Sigmoid colon (tissue), 7 donors: ENCODE results near the gene CYB561A3. TPM values are rescaled to one million over a fixed set of nuclear protein-coding genes. Genes with fewer than 3 reads are reported as not detected.

Experiments used
- DNase-seq: peaks from one replicate; pipeline ENCODE4 v3.0.0-alpha.2; 2019
- H3K27ac ChIP-seq, 4 donors: fragments of 200-600 bp; sonication (generic); one replicate each; pipeline ENCODE4 v1.5.1; 2016 to 2019; ENCODE audit warnings: mild to moderate bottlenecking in 1 of 4
- H3K27me3 ChIP-seq, 3 donors: fragments of 200-600 bp; sonication (generic); one replicate each; pipeline ENCODE4 v1.5.1; 2019; ENCODE audit warnings: mild to moderate bottlenecking in 1 of 3
- H3K36me3 ChIP-seq, 4 donors: fragments of 200-600 bp; sonication (generic); one replicate each; pipeline ENCODE4 v1.5.1; 2016 to 2019
- H3K4me1 ChIP-seq, 4 donors: fragments of 200-600 bp; sonication (generic); one replicate each; pipeline ENCODE4 v1.5.1; 2017 to 2019
- H3K4me3 ChIP-seq, 4 donors: fragments of 200-600 bp; sonication (generic); one replicate each; pipeline ENCODE4 v1.5.1; 2017 to 2019; ENCODE audit warnings: mild to moderate bottlenecking in 2 of 4, moderate library complexity in 1 of 4
- H3K9me3 ChIP-seq, 4 donors: fragments of 200-600 bp in 3 of 4; sonication (generic) in 3 of 4; one replicate each; pipeline versions ENCODE4 v1.5.1 to v1.6.1; 2013 to 2019
- CTCF ChIP-seq, 4 experiments: fragments of 450-650 bp in 3 of 4; fragments of 200-600 bp in 1 of 4; IDR thresholded peaks; one replicate each; pipeline ENCODE4 v1.5.1; 2016 to 2019; ENCODE audit warnings: antibody characterized with exemption in 4 of 4, mild to moderate bottlenecking in 3 of 4, moderate library complexity in 2 of 4
- EP300 ChIP-seq, 4 donors: sonication (generic); formaldehyde crosslinking; IDR thresholded peaks; one replicate each; pipeline ENCODE4 v1.6.1; 2017; ENCODE audit warnings: antibody characterized with exemption in 4 of 4
- POLR2A ChIP-seq, 2 donors: fragments of 450-650 bp; IDR thresholded peaks; one replicate each; pipeline ENCODE4 v1.6.1; 2016; ENCODE audit warnings: antibody characterized with exemption in 2 of 2, mild to moderate bottlenecking in 2 of 2, moderate library complexity in 2 of 2
- POLR2AphosphoS5 ChIP-seq, 4 donors: sonication (generic); formaldehyde crosslinking; IDR thresholded peaks; one replicate each; pipeline ENCODE4 v1.6.1; 2017; ENCODE audit warnings: antibody characterized with exemption in 4 of 4
- WGBS, 2 donors: extraction: QIAGEN DNeasy Blood & Tissue Kit; methylation state at CpG; one replicate each; pipeline ENCODE4 v1.1.7; 2013; 5-methylcytosine and 5-hydroxymethylcytosine counted together
- intact Hi-C: fragments of 100-400 bp; cut with DNase I; formaldehyde crosslinking; loops from one replicate; pipeline ENCODE4 v1.15.1; 2023
- polyA plus RNA-seq, 3 donors: library from polyadenylated mRNA; stranded (reverse); fragments of 200-250 nt; gene quantifications; one replicate each; pipeline ENCODE4 v1.2.3, GENCODE V29; 2013
- total RNA-seq, 4 donors: library from RNA; depleted of rRNA; stranded (reverse); fragments of >200 nt; gene quantifications; one replicate each; pipeline ENCODE4 v1.1.0, GENCODE V29; 2016
- donor health status: healthy with polysubstance abuse.
- donor health status: Bipolar disorder and iron deficiency.
- donor health status: healthy.

The CYB561A3 gene
- total and polyA plus RNA-seq, 7 donors, result 17.3 to 66.2 (median 35.1) TPM

- Histone ChIP-seq H3K36me3 (peaks cover 23 to 100% (median 53%) of the 10 kb centered on the region in 4 donors), H3K9me3 (no peaks in the 10 kb centered on the region), H3K4me1 (no peaks in the 10 kb centered on the region), H3K4me3 (no peak overlapping the region), H3K27me3 (no peaks in the 10 kb centered on the region), H3K27ac (peak overlapping the region in 2 of 4 donors; percentile 13 to 19)
- intact Hi-C loops, result no loop called here
- DNase-seq, result no peak
- no peak for TF ChIP-seq CTCF (IDR thresholded peaks at IDR 0.05)
- no peak for TF ChIP-seq POLR2AphosphoS5 (IDR thresholded peaks at IDR 0.05)
- no peak for TF ChIP-seq POLR2A (IDR thresholded peaks at IDR 0.05)
- TF ChIP-seq EP300 (IDR thresholded peaks at IDR 0.05), result no peak
- WGBS, 2 donors, result 79 to 90% methylated on average over 5 of the region's 5 CpGs
These were observed 42.4 kb upstream of the CYB561A3 start for GRCh38 chr11:61404103-61404502.

GRCh38 chr11:61403658-61404057 is 42.0 kb upstream of the CYB561A3 start:
- peaks cover 24 to 100% (median 48%) of the 10 kb centered on the region in 4 donors for H3K36me3 ChIP-seq
- intact Hi-C loops, result no loop called here
- no peaks in the 10 kb centered on the region for H3K27me3 ChIP-seq
- no peak overlapping the region for H3K4me3 ChIP-seq
- H3K9me3 ChIP-seq, result no peaks in the 10 kb centered on the region
- TF ChIP-seq EP300 (IDR thresholded peaks at IDR 0.05) (no peak), CTCF (IDR thresholded peaks at IDR 0.05) (no peak), POLR2A (IDR thresholded peaks at IDR 0.05) (no peak), POLR2AphosphoS5 (IDR thresholded peaks at IDR 0.05) (no peak)
- no peak for DNase-seq
- H3K4me1 ChIP-seq, result no peaks in the 10 kb centered on the region
- peak overlapping the region in 1 of 4 donors; percentile 13 for H3K27ac ChIP-seq
- 95 to 98% methylated on average over 1 of the region's 1 CpG for WGBS, 2 donors

GRCh38 chr11:61401573-61401972 is 39.9 kb upstream of the CYB561A3 start:
- Histone ChIP-seq H3K4me3 (no peak overlapping the region), H3K4me1 (no peaks in the 10 kb centered on the region), H3K27me3 (no peaks in the 10 kb centered on the region), H3K9me3 (no peaks in the 10 kb centered on the region), H3K36me3 (peaks cover 15 to 94% (median 36%) of the 10 kb centered on the region in 4 donors), H3K27ac (no peak overlapping the region)
- 91 to 94% methylated on average over 2 of the region's 2 CpGs for WGBS, 2 donors
- DNase-seq, result no peak
- TF ChIP-seq POLR2AphosphoS5 (IDR thresholded peaks at IDR 0.05), result no peak
- TF ChIP-seq EP300 (IDR thresholded peaks at IDR 0.05), result no peak
- TF ChIP-seq CTCF (IDR thresholded peaks at IDR 0.05), result no peak
- TF ChIP-seq POLR2A (IDR thresholded peaks at IDR 0.05), result no peak
- intact Hi-C loops, result no loop called here

- H3K4me1 ChIP-seq, result no peaks in the 10 kb centered on the region
- H3K9me3 ChIP-seq, result no peaks in the 10 kb centered on the region
- no peaks in the 10 kb centered on the region for H3K27me3 ChIP-seq
- H3K27ac ChIP-seq, result no peak overlapping the region
- TF ChIP-seq POLR2A (IDR thresholded peaks at IDR 0.05) (no peak), EP300 (IDR thresholded peaks at IDR 0.05) (no peak), POLR2AphosphoS5 (IDR thresholded peaks at IDR 0.05) (no peak), CTCF (IDR thresholded peaks at IDR 0.05) (no peak)
- no peak for DNase-seq
- WGBS, 2 donors, result 94 to 98% methylated on average over 2 of the region's 2 CpGs
- intact Hi-C loops, result no loop called here
- no peak overlapping the region for H3K4me3 ChIP-seq
- peaks cover 14 to 94% (median 32%) of the 10 kb centered on the region in 4 donors for H3K36me3 ChIP-seq
These were observed 39.5 kb upstream of the CYB561A3 start for GRCh38 chr11:61401173-61401572.
